ENCODE data around the gene SYCP2L. TPM values are rescaled to one million over a fixed set of nuclear protein-coding genes. Genes with fewer than 3 reads are reported as not detected.

SYCP2L gene
- total RNA-seq, 2 donors from 2014 or later = 0.14 TPM; not detected in 1

DNA sequence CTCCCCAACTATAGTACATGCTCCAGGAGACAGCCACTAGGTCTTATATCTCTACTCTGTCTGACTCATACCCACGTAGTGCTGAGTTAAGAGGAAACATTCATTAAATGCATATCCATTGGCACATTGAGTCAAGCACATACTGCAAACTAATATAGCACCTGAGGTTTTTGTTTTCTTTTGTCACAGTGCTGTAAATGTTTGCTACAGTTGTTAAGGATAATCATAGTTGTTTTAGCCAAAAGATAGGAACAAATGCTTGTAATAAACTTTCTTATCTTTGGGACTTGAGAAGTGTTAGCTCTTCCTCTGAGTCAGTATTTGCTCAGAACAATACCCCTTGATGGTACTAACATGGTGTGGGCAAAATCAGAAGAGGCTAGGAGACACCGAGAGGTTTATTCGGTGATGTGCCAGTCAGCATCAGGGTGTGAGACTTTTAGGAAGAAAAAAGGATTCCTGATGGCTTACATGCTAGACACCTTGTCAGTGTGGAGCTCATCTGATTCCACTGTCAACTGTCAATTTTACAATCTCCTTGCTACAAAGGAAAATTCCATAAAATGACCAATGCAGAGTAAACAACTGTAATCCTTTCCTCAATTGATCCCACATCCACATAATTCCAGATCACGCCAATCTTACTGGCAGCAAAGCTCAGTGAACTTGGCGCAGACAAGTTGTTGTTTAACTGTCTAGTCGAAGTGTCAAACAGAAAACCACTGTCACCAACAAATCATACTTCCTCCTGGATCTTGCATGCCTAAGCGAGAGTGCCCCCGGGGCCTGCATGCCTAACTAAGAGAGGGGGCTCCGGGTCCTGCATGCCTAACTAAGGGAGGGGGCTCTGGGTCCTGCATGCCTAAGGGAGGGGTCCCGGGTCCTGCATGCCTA is 121.1 kb downstream of the SYCP2L start:
- no peak overlapping the region for H3K4me3 Mint-ChIP-seq
- ATAC-seq (replicated peaks in 1 of 2) (peak; percentile 74 to 94), DNase-seq (no peak)
- no peaks in the 10 kb centered on the region for H3K4me1 Mint-ChIP-seq (ENCODE audit: low read depth)
- no peaks in the 10 kb centered on the region for H3K36me3 Mint-ChIP-seq (ENCODE audit: insufficient read depth in 2 of 2)
- no peak overlapping the region for H3K27ac Mint-ChIP-seq
- H3K27me3 Mint-ChIP-seq (ENCODE audit: low read depth) = peaks cover 21% of the 10 kb centered on the region
- H3K9me3 Mint-ChIP-seq = no peaks in the 10 kb centered on the region

DNA sequence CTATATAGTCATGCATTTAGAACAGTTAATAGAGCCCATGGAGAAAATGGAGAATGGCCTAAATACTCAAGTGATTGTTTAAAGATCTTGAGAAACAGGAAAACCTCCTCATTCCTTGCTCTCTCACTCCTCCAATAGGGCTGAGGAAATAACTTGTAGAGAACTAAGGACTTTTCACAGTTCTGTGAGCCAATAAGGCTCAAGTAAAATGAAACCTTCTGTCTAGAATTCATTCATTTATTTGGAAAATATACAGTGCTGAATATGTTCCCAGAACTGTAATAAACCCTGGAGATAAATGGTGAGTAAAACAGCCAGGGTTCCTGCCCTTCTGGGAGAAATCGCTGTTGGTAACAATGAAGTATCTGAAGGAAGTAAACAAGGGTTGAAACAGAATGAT is 122.0 kb downstream of the SYCP2L start:
- H3K9me3 Mint-ChIP-seq = no peaks in the 10 kb centered on the region
- no peaks in the 10 kb centered on the region for H3K4me1 Mint-ChIP-seq (ENCODE audit: low read depth)
- no peaks in the 10 kb centered on the region for H3K36me3 Mint-ChIP-seq (ENCODE audit: insufficient read depth in 2 of 2)
- no peak overlapping the region for H3K27ac Mint-ChIP-seq
- DNase-seq (no peak), ATAC-seq (replicated peaks in 1 of 2) (no peak)
- no peak overlapping the region for H3K4me3 Mint-ChIP-seq
- H3K27me3 Mint-ChIP-seq (ENCODE audit: low read depth) = peaks cover 29% of the 10 kb centered on the region

DNA sequence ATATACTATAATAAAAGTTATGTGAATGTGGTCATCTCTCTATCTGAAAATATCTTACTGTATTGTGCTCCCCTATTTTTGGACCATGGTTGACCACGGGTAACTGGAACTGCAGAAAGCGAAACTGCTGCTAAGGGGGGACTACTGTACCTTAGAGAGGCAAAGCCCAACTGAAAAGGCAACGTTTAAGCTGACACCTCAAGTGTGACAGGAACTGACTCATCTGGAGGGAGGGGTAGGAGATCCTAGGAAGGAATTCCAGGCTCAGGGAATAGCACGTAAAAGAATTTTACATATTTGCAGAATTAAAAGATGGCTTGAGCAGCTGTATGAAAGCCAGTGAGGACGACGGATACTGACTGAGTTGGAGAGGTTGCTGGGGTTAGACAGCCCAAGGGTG is 122.5 kb downstream of the SYCP2L start:
- ATAC-seq (replicated peaks in 1 of 2) (no peak), DNase-seq (no peak)
- H3K27me3 Mint-ChIP-seq (ENCODE audit: low read depth) = peaks cover 31% of the 10 kb centered on the region
- no peaks in the 10 kb centered on the region for H3K9me3 Mint-ChIP-seq
- H3K4me3 Mint-ChIP-seq = no peak overlapping the region
- H3K36me3 Mint-ChIP-seq (ENCODE audit: insufficient read depth in 2 of 2) = no peaks in the 10 kb centered on the region
- H3K27ac Mint-ChIP-seq = no peak overlapping the region
- H3K4me1 Mint-ChIP-seq (ENCODE audit: low read depth) = no peaks in the 10 kb centered on the region

DNA sequence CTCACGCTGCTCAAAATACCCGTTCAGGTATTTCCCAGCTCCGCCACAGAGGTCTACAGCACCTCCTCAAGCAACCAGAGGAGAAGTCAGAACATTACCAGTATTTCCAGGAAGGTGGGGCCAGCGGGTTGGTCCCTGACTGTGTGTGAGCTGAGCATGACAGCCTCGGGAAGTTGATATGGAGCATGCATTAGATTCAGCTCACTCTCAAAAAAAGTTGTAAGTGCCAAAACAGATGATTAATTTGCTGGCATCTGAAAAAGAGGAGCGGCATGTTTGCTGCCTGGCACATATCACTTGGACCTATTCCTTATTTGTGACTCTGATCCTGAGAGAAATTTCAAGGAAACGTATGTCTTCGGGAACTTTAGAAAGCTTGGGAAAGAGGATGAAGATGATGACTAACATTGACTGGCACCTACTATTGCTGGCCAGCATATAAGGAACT is 125.0 kb downstream of the SYCP2L start:
- ATAC-seq (replicated peaks in 1 of 2) (no peak), DNase-seq (no peak)
- Mint-ChIP-seq H3K4me3 (no peak overlapping the region), H3K4me1 (ENCODE audit: low read depth) (no peaks in the 10 kb centered on the region), H3K36me3 (ENCODE audit: insufficient read depth in 2 of 2) (no peaks in the 10 kb centered on the region), H3K27ac (no peak overlapping the region), H3K9me3 (no peaks in the 10 kb centered on the region), H3K27me3 (ENCODE audit: low read depth) (peaks cover 40% of the 10 kb centered on the region)

DNA sequence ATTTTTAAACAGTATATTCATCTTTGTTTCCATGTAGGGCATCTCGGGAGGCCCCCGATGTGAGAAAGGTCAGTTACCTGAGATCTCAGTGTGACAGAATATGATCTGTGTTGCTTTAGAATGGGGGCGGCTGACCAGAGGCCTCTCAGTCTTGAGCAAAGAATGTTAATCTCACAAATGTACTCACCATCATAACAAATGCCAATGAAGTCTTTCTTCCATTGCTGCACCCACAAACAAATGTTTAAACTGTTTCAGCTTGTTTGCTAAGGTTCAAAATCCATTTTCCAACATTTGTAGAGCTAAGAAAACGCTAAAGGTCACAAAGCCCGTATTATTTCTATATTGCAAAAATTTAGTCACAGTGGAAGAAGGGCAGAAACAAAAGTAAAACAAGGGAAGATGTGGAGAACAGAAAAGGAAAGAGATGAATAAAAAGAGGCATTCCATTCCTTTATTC is 125.5 kb downstream of the SYCP2L start:
- ATAC-seq (replicated peaks in 1 of 2) (no peak), DNase-seq (no peak)
- Mint-ChIP-seq H3K27me3 (ENCODE audit: low read depth) (peaks cover 40% of the 10 kb centered on the region), H3K9me3 (no peaks in the 10 kb centered on the region), H3K4me3 (no peak overlapping the region), H3K4me1 (ENCODE audit: low read depth) (no peaks in the 10 kb centered on the region), H3K27ac (no peak overlapping the region), H3K36me3 (ENCODE audit: insufficient read depth in 2 of 2) (no peaks in the 10 kb centered on the region)

DNA sequence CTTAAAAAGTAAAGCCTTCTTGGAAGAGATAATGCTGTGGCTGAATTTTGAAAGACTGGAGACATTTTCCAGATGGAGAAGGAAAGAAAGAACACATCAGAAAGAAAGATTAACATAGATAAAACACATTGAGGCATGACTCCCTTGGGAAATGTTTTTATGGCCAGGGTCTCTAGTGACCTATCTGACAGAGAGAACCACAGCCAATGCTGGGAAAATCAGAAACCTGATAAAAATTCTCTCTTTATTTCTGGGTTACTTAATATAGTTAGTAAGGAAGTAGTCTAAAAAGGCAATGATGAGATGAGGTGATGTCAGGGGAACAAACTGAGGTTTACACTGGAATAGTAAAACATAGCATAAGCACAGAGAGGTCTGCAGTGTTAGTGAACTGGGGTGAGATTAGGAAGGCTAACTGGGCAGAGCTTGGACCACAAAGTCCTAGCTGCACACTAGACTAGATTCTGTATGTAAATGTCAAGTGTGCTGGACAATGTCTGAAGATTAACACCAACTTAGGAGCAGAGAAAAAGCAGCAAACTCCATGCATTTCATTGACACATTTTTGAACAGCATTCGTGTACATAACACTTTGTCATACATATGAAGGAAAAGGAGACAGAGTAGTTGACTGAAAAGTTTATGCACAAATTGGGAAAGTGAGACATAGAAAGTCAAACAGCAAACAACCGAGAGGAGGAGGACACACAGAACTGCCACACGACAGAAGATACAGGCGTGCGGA is 126.3 kb downstream of the SYCP2L start:
- Mint-ChIP-seq H3K9me3 (no peaks in the 10 kb centered on the region), H3K4me3 (no peak overlapping the region), H3K4me1 (ENCODE audit: low read depth) (no peaks in the 10 kb centered on the region), H3K27ac (no peak overlapping the region), H3K27me3 (ENCODE audit: low read depth) (peaks cover 35% of the 10 kb centered on the region), H3K36me3 (ENCODE audit: insufficient read depth in 2 of 2) (no peaks in the 10 kb centered on the region)
- no peak for ATAC-seq (replicated peaks in 1 of 2)
- DNase-seq = no peak

DNA sequence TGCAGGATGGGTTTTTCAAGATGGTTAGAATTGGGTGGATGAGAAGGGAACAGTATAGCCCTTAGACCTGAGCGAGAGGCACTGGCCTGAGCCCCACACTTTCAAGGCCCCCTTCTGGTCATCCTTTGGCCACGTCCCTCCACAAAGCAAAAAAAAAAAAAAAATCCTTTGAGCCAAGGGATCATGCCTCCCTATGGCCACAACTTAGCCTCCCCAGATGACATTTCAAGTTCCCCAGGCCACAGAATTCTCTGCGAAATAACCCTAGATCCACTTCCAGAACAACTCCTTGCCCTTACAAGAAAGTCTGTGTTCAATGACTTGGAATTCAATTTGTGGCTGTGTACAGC is 126.8 kb downstream of the SYCP2L start:
- Mint-ChIP-seq H3K9me3 (no peaks in the 10 kb centered on the region), H3K4me3 (no peak overlapping the region), H3K27me3 (ENCODE audit: low read depth) (peaks cover 34% of the 10 kb centered on the region), H3K36me3 (ENCODE audit: insufficient read depth in 2 of 2) (no peaks in the 10 kb centered on the region), H3K27ac (no peak overlapping the region), H3K4me1 (ENCODE audit: low read depth) (no peaks in the 10 kb centered on the region)
- DNase-seq = no peak
- no peak for ATAC-seq (replicated peaks in 1 of 2)

DNA sequence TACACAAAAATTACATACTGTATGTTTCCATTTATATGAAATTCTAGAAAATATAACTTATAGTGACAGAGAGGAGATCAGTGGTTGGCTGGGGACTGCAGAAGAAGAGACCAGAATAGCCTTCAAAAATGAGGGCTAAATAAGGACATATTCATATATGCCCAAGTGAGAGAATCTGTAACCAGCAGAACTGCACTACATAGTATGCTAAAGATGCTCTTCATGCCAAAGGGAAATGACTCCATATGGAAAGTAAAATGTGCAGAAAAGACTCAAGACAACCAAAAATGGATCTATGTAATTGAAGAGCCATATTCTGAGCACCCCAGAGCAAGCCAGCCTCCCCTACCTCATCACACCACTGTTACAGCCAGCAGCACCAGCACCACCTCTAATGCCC is 128.2 kb downstream of the SYCP2L start:
- Mint-ChIP-seq H3K27ac (no peak overlapping the region), H3K27me3 (ENCODE audit: low read depth) (peaks cover 25% of the 10 kb centered on the region), H3K4me3 (no peak overlapping the region), H3K9me3 (no peaks in the 10 kb centered on the region), H3K4me1 (ENCODE audit: low read depth) (no peaks in the 10 kb centered on the region), H3K36me3 (ENCODE audit: insufficient read depth in 2 of 2) (no peaks in the 10 kb centered on the region)
- DNase-seq (no peak), ATAC-seq (replicated peaks in 1 of 2) (no peak)

DNA sequence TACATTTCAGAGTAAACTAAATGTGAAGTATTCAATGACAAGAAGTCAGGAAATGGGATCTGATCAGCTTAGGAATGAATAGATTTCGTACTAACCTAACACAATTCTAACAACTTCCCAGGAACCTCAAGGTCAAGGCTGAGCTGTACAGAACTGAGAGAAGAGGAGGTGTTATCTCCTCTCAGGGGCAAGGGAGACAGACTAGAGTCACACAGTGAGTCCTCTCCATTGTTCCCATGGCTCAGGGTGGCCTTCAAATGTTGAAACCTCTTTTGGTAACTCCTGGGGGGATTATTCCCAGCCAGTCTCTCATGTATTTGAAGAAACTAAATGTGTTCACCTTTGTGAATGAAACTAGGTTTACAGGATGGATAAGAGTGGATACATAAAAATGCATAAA is 129.6 kb downstream of the SYCP2L start:
- ATAC-seq (replicated peaks in 1 of 2) (no peak), DNase-seq (no peak)
- Mint-ChIP-seq H3K4me3 (no peak overlapping the region), H3K27me3 (ENCODE audit: low read depth) (peaks cover 31% of the 10 kb centered on the region), H3K27ac (no peak overlapping the region), H3K4me1 (ENCODE audit: low read depth) (no peaks in the 10 kb centered on the region), H3K36me3 (ENCODE audit: insufficient read depth in 2 of 2) (no peaks in the 10 kb centered on the region), H3K9me3 (no peaks in the 10 kb centered on the region)

DNA sequence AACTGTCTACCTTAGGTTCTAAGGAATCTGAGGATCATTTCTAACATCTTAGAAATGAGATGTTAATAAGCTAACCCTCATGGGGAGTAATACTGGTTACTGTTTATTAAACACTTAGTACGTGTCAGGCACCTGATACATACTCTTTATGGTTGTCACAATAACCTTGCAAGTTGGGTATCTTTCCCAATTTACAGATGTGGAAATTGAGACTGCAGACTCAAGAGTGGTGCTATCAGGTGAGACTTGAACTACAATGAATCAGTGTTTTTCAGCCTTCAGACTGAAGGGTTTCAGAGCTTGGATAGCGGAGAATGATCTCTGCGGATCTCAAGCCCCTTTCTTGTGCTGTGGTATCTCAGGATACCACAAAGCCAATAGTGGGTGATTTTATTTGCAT is 130.2 kb downstream of the SYCP2L start:
- Mint-ChIP-seq H3K4me3 (no peak overlapping the region), H3K4me1 (ENCODE audit: low read depth) (no peaks in the 10 kb centered on the region), H3K27me3 (ENCODE audit: low read depth) (peaks cover 34% of the 10 kb centered on the region), H3K27ac (no peak overlapping the region), H3K9me3 (no peaks in the 10 kb centered on the region), H3K36me3 (ENCODE audit: insufficient read depth in 2 of 2) (no peaks in the 10 kb centered on the region)
- DNase-seq (no peak), ATAC-seq (replicated peaks in 1 of 2) (no peak)

DNA sequence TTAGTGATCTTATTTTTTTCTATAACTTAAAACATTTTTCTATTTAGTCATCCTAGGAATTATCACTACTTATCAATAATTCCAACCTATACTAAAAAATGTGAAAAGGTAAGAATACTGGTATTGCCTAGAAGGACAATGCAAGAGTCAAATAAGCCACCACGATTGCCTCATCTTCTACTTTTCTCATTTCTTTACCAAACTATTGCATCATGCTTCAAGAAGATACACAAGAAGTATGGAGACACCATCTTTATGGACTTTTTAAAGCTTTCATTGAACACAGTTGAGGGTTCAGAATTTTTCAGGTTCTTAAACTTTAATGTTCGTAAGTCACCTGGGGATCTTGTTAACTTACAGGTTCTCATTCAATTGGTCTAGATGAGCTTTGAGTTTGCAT is 131.4 kb downstream of the SYCP2L start:
- Mint-ChIP-seq H3K27me3 (ENCODE audit: low read depth) (peaks cover 29% of the 10 kb centered on the region), H3K27ac (no peak overlapping the region), H3K4me1 (ENCODE audit: low read depth) (no peaks in the 10 kb centered on the region), H3K36me3 (ENCODE audit: insufficient read depth in 2 of 2) (no peaks in the 10 kb centered on the region), H3K9me3 (no peaks in the 10 kb centered on the region), H3K4me3 (no peak overlapping the region)
- DNase-seq (no peak), ATAC-seq (replicated peaks in 1 of 2) (no peak)

DNA sequence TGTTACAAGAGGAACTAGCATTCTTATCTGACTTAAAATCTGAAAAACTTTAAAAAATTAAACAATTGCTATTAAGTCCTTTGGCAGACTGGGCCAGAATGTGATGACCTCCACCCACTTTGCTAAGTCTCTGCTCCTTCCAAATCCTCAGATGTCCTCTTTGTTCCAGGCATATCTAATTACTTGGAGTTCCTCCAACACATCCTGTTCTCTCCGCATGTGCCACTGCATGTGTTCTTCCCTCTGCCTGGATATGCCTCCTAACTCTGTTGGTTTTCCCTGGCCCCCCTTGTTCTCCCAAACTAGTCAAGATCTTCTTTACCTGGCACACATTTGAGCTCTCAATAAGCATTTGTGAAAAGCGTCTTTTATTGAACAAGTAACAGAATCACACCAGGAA is 134.2 kb downstream of the SYCP2L start:
- DNase-seq (no peak), ATAC-seq (replicated peaks in 1 of 2) (no peak)
- Mint-ChIP-seq H3K36me3 (ENCODE audit: insufficient read depth in 2 of 2) (no peaks in the 10 kb centered on the region), H3K4me1 (ENCODE audit: low read depth) (no peaks in the 10 kb centered on the region), H3K27me3 (ENCODE audit: low read depth) (peaks cover 32% of the 10 kb centered on the region), H3K9me3 (no peaks in the 10 kb centered on the region), H3K27ac (no peak overlapping the region), H3K4me3 (no peak overlapping the region)

DNA sequence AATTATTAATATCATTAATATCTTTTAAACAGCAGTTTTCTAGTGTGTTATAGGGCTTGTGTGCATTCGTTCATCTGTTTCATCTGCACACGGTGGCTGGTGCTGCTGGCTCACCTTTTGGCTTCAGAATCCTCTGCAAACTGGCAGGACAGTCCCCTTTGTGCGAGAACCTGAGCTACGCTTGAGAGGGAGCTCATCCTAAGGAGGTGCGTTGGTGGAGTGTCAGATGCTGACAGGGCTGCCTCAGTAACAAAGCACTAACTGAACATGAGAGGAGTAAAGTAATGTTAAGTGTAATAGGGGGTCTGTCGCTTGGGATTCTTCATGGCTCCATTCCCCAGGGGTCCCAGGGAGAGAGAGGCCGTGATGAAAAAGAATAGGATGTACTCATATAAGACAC is 134.9 kb downstream of the SYCP2L start:
- Mint-ChIP-seq H3K4me1 (ENCODE audit: low read depth) (no peaks in the 10 kb centered on the region), H3K4me3 (no peak overlapping the region), H3K36me3 (ENCODE audit: insufficient read depth in 2 of 2) (no peaks in the 10 kb centered on the region), H3K9me3 (no peaks in the 10 kb centered on the region), H3K27me3 (ENCODE audit: low read depth) (peaks cover 31% of the 10 kb centered on the region), H3K27ac (no peak overlapping the region)
- no peak for DNase-seq
- no peak for ATAC-seq (replicated peaks in 1 of 2)
